ENCODE results near the gene CFAP91. TPM values are rescaled to one million over a fixed set of nuclear protein-coding genes. Genes with fewer than 3 reads are reported as not detected.

Gene CFAP91
- total RNA-seq, 1 donor from 2014 or later, result not detected

DNA sequence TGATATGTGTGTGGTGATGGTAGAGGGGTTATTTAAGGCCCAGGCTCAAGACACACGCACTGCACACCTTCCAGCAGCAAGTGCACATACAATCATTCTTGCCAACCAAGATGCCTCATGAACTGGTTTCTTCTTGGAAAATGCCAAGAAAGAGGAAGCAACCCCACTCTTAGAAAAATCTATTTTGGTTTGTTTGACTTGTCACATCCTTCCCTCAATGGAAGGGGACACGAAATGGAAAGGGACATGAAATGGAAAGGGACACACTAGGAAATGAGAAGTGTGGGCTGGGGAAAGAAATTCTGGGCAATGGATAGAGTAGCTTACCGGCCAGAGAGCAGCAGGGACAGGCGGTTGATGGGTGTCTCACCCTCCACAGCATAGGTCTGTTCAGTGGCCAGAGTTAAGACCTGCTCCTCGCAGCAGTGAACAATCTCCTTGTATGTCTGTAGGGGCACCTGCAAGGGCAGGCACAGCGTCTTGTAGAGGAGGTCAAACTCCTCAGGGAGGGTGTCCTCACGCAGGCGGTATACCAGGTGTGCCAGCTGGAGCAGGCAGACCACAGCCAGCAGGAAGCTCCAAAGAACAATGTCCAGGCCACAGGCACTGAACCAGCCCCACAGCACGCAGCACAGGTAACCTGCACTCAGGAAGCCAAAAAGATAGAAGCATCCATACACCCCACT lies 43.1 kb upstream of the CFAP91 start:
- H3K4me3 Mint-ChIP-seq (ENCODE audit: unreplicated experiment), result no peak overlapping the region
- no peak for TF ChIP-seq CTCF (IDR thresholded peaks at IDR 0.05)
- DNase-seq (ENCODE audit: extremely low spot score, unreplicated experiment), result no peak
- H3K27ac Mint-ChIP-seq (ENCODE audit: unreplicated experiment), result no peak overlapping the region
- H3K36me3 Mint-ChIP-seq (ENCODE audit: unreplicated experiment), result no peaks in the 10 kb centered on the region
- no peaks in the 10 kb centered on the region for H3K9me3 Mint-ChIP-seq (ENCODE audit: unreplicated experiment)
- peaks cover 10% of the 10 kb centered on the region for H3K4me1 Mint-ChIP-seq (ENCODE audit: unreplicated experiment)
- no peaks in the 10 kb centered on the region for H3K27me3 Mint-ChIP-seq (ENCODE audit: unreplicated experiment)

- no peak for DNase-seq (ENCODE audit: extremely low spot score, unreplicated experiment)
- peaks cover 10% of the 10 kb centered on the region for H3K4me1 Mint-ChIP-seq (ENCODE audit: unreplicated experiment)
- H3K9me3 Mint-ChIP-seq (ENCODE audit: unreplicated experiment), result no peaks in the 10 kb centered on the region
- H3K27ac Mint-ChIP-seq (ENCODE audit: unreplicated experiment), result no peak within 1 kb of the TSS
- no peak for TF ChIP-seq CTCF (IDR thresholded peaks at IDR 0.05)
- no peak within 1 kb of the TSS for H3K4me3 Mint-ChIP-seq (ENCODE audit: unreplicated experiment)
- H3K36me3 Mint-ChIP-seq (ENCODE audit: unreplicated experiment), result no peaks in the 10 kb centered on the region
- no peaks in the 10 kb centered on the region for H3K27me3 Mint-ChIP-seq (ENCODE audit: unreplicated experiment)
These were observed 42.1 kb upstream of the CFAP91 start, which contains the start of gene POPDC2 for GRCh38 chr3:119660474-119661440. TSS of gene POPDC2 (minus strand) at chr3:119660589. CDS start at chr3:119660423, 166 bp downstream.

DNA sequence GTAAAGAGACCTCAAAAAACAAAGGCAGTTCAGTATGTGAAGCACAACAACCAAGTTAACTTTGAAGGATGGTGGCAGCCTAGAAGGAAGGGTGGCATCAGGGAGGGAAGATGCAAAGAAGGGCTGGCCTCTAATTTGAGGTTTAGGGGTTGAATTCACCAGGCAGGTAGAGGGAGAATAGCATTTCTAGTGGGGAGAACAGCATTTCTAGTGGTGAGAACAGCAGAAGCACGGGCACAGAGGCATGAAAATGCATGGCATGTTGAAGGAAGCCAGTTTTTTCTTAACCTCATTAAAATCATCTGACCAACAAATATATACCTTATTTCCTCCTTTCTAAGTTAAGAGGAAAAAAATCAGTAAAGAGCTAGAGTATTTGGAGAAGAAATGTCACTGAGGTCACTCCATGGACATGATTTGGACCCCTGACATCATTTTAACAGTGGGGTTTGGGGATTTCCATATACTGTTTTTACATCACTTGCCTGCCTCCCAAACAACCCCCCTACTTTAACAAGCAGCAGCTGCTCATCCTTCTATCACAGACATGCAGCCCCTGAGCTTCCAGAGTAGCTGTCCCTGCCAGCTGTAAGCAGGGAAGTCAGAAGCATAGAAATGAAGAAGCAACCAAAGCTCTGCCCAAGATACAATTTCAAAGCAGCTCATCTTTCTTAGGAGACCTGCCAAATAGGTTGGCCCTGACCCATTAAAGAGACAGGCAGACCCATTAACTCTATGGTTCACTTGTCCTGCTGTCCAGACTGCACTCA lies 40.0 kb upstream of the CFAP91 start:
- Mint-ChIP-seq H3K27ac (ENCODE audit: unreplicated experiment) (no peak overlapping the region), H3K4me1 (ENCODE audit: unreplicated experiment) (peaks cover 10% of the 10 kb centered on the region), H3K4me3 (ENCODE audit: unreplicated experiment) (no peak overlapping the region), H3K36me3 (ENCODE audit: unreplicated experiment) (peaks cover 2% of the 10 kb centered on the region), H3K9me3 (ENCODE audit: unreplicated experiment) (no peaks in the 10 kb centered on the region), H3K27me3 (ENCODE audit: unreplicated experiment) (no peaks in the 10 kb centered on the region)
- no peak for TF ChIP-seq CTCF (IDR thresholded peaks at IDR 0.05)
- no peak for DNase-seq (ENCODE audit: extremely low spot score, unreplicated experiment)

DNA sequence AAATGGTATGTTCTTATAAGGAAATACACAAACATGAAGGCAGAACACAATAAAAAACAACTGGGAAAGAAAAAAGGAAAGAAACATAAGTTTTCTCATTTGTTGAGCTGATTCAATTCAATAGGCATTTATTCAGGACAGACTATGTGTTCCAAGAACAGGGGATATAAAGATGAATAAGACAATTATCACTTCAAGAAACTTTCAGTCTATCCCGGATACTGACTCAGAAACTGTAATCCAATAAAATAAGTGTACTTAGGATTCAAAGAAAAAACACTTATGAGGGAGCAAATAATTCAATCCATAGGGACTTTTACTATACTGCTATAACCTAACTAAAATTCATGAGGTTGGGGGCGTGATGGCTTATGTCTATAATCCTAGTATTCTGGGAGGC lies 38.9 kb upstream of the CFAP91 start:
- Mint-ChIP-seq H3K9me3 (ENCODE audit: unreplicated experiment) (no peaks in the 10 kb centered on the region), H3K4me1 (ENCODE audit: unreplicated experiment) (peaks cover 10% of the 10 kb centered on the region), H3K4me3 (ENCODE audit: unreplicated experiment) (no peak overlapping the region), H3K36me3 (ENCODE audit: unreplicated experiment) (peaks cover 2% of the 10 kb centered on the region), H3K27me3 (ENCODE audit: unreplicated experiment) (no peaks in the 10 kb centered on the region), H3K27ac (ENCODE audit: unreplicated experiment) (no peak overlapping the region)
- no peak for DNase-seq (ENCODE audit: extremely low spot score, unreplicated experiment)
- TF ChIP-seq CTCF (IDR thresholded peaks at IDR 0.05), result no peak
